IMR-90 (cell line): Measurements from ENCODE around the gene KCNIP3. TPM values are rescaled to one million over a fixed set of nuclear protein-coding genes. Genes with fewer than 3 reads are reported as not detected.

Experiments
- ATAC-seq: fragments of 200-7000 bp; cut with Tn5 transposase; 2 replicates; pipeline ENCODE4 v1.9.1; 2020; ENCODE audit warnings: low read depth, mild to moderate bottlenecking, moderate library complexity
- BruUV-seq: library from RNA; stranded (reverse); fragments of 400-500 nt; replicated peaks from 2 replicates; lab custom pipeline; 2021; lab: Mats Ljungman, UMichigan
- CTCF ChIA-PET: fragments of 300-600 bp; formaldehyde crosslinking; extraction: SDS; loops from one replicate; lab custom pipeline; 2021; ENCODE audit warnings: antibody characterized with exemption; lab: Yijun Ruan, JAX
- POLR2A ChIA-PET: fragments of 300-600 bp; sonication (Branson Sonifier 250); formaldehyde crosslinking; loops from one replicate; lab custom pipeline; 2022; ENCODE audit warnings: antibody characterized with exemption; ENCODE audit not compliant: unreplicated experiment; lab: Charles Lee
- DNase-seq: peaks from one replicate; pipeline ENCODE4 v3.0.0; 2013
- H2AFZ ChIP-seq: replicated peaks from 2 replicates; pipeline ENCODE3; 2013; ENCODE audit warnings: low read length, mild to moderate bottlenecking; ENCODE audit not compliant: poor library complexity
- H2AK5ac ChIP-seq: 2 replicates; pipeline ENCODE4 v1.6.1; 2013; ENCODE audit warnings: low read depth, low read length, inconsistent platforms
- H2AK9ac ChIP-seq: replicated peaks from 2 replicates; pipeline ENCODE3; 2013; ENCODE audit warnings: mild to moderate bottlenecking, low read depth, low read length, moderate library complexity; ENCODE audit not compliant: poor library complexity
- H2BK120ac ChIP-seq: 2 replicates; pipeline ENCODE4 v1.6.1; 2013; ENCODE audit warnings: low read depth, low read length, inconsistent platforms
- H2BK15ac ChIP-seq: 3 replicates; pipeline ENCODE4 v1.6.1; 2013; ENCODE audit warnings: low read depth, low read length, inconsistent platforms
- H2BK20ac ChIP-seq: 2 replicates; pipeline ENCODE4 v1.6.1; 2013; ENCODE audit warnings: low read depth, mild to moderate bottlenecking, inconsistent platforms, low read length, moderate library complexity
- H2BK5ac ChIP-seq: 2 replicates; pipeline ENCODE4 v1.6.1; 2013; ENCODE audit warnings: mild to moderate bottlenecking, low read depth, low read length, inconsistent platforms; ENCODE audit not compliant: poor library complexity, severe bottlenecking
- H3K14ac ChIP-seq: replicated peaks from 2 replicates; pipeline ENCODE4 v1.6.1; 2013; ENCODE audit warnings: low read depth, low read length, inconsistent platforms
- H3K18ac ChIP-seq: 2 replicates; pipeline ENCODE4 v1.6.1; 2013; ENCODE audit warnings: low read depth, low read length, control low read depth
- H3K23ac ChIP-seq: 2 replicates; pipeline ENCODE4 v1.6.1; 2013; ENCODE audit warnings: low read depth, low read length, inconsistent platforms
- H3K27ac ChIP-seq: 2 replicates; pipeline ENCODE4 v1.5.1; 2013; ENCODE audit warnings: mild to moderate bottlenecking, control low read depth, low read length; ENCODE audit not compliant: insufficient read depth
- H3K27me3 ChIP-seq: 2 replicates; pipeline ENCODE4 v1.6.1; 2013; ENCODE audit warnings: low read length; ENCODE audit not compliant: control insufficient read depth, insufficient read depth
- H3K36me3 ChIP-seq: 2 replicates; pipeline ENCODE4 v1.6.1; 2013; ENCODE audit warnings: low read length, mixed read lengths; ENCODE audit not compliant: control insufficient read depth, insufficient read depth
- H3K4ac ChIP-seq: 2 replicates; pipeline ENCODE4 v1.6.1; 2013; ENCODE audit warnings: low read depth, low read length, inconsistent platforms
- H3K4me1 ChIP-seq: 2 replicates; pipeline ENCODE4 v1.6.1; 2013; ENCODE audit warnings: low read length, mixed read lengths; ENCODE audit not compliant: control insufficient read depth, insufficient read depth
- H3K4me2 ChIP-seq: 2 replicates; pipeline ENCODE4 v1.6.1; 2013; ENCODE audit warnings: low read depth, mild to moderate bottlenecking, control low read depth, low read length, moderate library complexity
- H3K4me3 ChIP-seq: 2 replicates; pipeline ENCODE4 v1.5.1; 2013; ENCODE audit warnings: low read depth, mild to moderate bottlenecking, control low read depth, low read length, moderate library complexity; ENCODE audit not compliant: insufficient read depth
- H3K56ac ChIP-seq: 2 replicates; pipeline ENCODE4 v1.6.1; 2013; ENCODE audit warnings: low read length, inconsistent platforms; ENCODE audit not compliant: insufficient read depth; ENCODE audit errors: extremely low read depth
- H3K79me1 ChIP-seq, 2 experiments: 2 replicates each; pipeline ENCODE4 v1.6.1; 2013; ENCODE audit warnings: low read length in 2 of 2, inconsistent platforms in 1 of 2, low read depth in 1 of 2
- H3K9ac ChIP-seq: 2 replicates; pipeline ENCODE4 v1.6.1; 2013; ENCODE audit warnings: low read depth, low read length, control low read depth
- H3K9me1 ChIP-seq: 2 replicates; pipeline ENCODE4 v1.6.1; 2013; ENCODE audit warnings: low read length, inconsistent platforms; ENCODE audit not compliant: insufficient read depth
- H3K9me3 ChIP-seq: 2 replicates; pipeline ENCODE4 v1.6.1; 2013; ENCODE audit warnings: low read length; ENCODE audit not compliant: control insufficient read depth, insufficient read depth
- H4K20me1 ChIP-seq: 2 replicates; pipeline ENCODE4 v1.6.1; 2013; ENCODE audit warnings: low read length, inconsistent platforms; ENCODE audit not compliant: insufficient read depth
- H4K5ac ChIP-seq: 2 replicates; pipeline ENCODE4 v1.6.1; 2013; ENCODE audit warnings: mild to moderate bottlenecking, low read depth, low read length, control low read depth
- H4K8ac ChIP-seq, 2 experiments: 2 replicates each; pipeline ENCODE4 v1.6.1; 2013; ENCODE audit warnings: low read depth in 2 of 2, low read length in 2 of 2, control low read depth in 1 of 2, inconsistent platforms in 1 of 2
- H4K91ac ChIP-seq: 2 replicates; pipeline ENCODE4 v1.6.1; 2013; ENCODE audit warnings: low read depth, low read length, inconsistent platforms; ENCODE audit not compliant: insufficient read depth
- CEBPB ChIP-seq: IDR thresholded peaks from 2 replicates; pipeline ENCODE4 v1.6.1; 2012; ENCODE audit warnings: low read depth, low read length, improper control_type of control experiment
- CHD1 ChIP-seq: IDR thresholded peaks from 2 replicates; pipeline ENCODE4 v1.6.1; 2012; ENCODE audit warnings: low read depth, low read length, improper control_type of control experiment
- CTCF ChIP-seq: conservative IDR thresholded peaks from 2 replicates; pipeline ENCODE4 v1.5.1; 2012; ENCODE audit warnings: mild to moderate bottlenecking, low read depth, low read length, improper control_type of control experiment
- ELK1 ChIP-seq: fragments of 150-350 bp; IDR thresholded peaks from 2 replicates; pipeline ENCODE4 v1.6.1; 2016; ENCODE audit warnings: low read depth, mild to moderate bottlenecking, low read length, moderate library complexity, borderline replicate concordance
- FOS ChIP-seq: fragments of 150-350 bp; IDR thresholded peaks from 2 replicates; pipeline ENCODE4 v1.6.1; 2016; ENCODE audit warnings: low read depth, low read length
- MAFK ChIP-seq: IDR thresholded peaks from 2 replicates; pipeline ENCODE4 v1.6.1; 2012; ENCODE audit warnings: low read depth, low read length, improper control_type of control experiment
- MAZ ChIP-seq: IDR thresholded peaks from 2 replicates; pipeline ENCODE4 v1.6.1; 2012; ENCODE audit warnings: low read depth, mild to moderate bottlenecking, low read length, improper control_type of control experiment, moderate library complexity, borderline replicate concordance
- MXI1 ChIP-seq: IDR thresholded peaks from 2 replicates; pipeline ENCODE4 v1.6.1; 2012; ENCODE audit warnings: low read depth, mild to moderate bottlenecking, low read length, moderate library complexity, borderline replicate concordance
- NFE2L2 ChIP-seq: fragments of 150-350 bp; IDR thresholded peaks from 2 replicates; pipeline ENCODE4 v1.6.1; 2016; ENCODE audit warnings: low read depth, mild to moderate bottlenecking, low read length
- POLR2A ChIP-seq: IDR thresholded peaks from 2 replicates; pipeline ENCODE4 v1.6.1; 2012; ENCODE audit warnings: mild to moderate bottlenecking, low read depth, low read length
- RAD21 ChIP-seq: IDR thresholded peaks from 2 replicates; pipeline ENCODE4 v1.6.1; 2012; ENCODE audit warnings: low read length, improper control_type of control experiment
- RFX5 ChIP-seq: IDR thresholded peaks from 2 replicates; pipeline ENCODE4 v1.8.0; 2012; ENCODE audit warnings: low read depth, mild to moderate bottlenecking, low read length, moderate library complexity
- SMC3 ChIP-seq: fragments of 150-350 bp; IDR thresholded peaks from 2 replicates; pipeline ENCODE4 v1.6.1; 2016; ENCODE audit warnings: low read depth, mild to moderate bottlenecking, antibody characterized with exemption, low read length, moderate library complexity
- USF2 ChIP-seq: fragments of 150-350 bp; IDR thresholded peaks from 2 replicates; pipeline ENCODE4 v1.6.1; 2017; ENCODE audit warnings: mild to moderate bottlenecking, antibody characterized with exemption, low read length, low read depth
- WGBS, 2 experiments: methylation state at CpG; one replicate each; pipeline versions ENCODE4 v1.1.5 to v1.1.7; 2013; ENCODE audit warnings: missing lambda C conversion rate in 2 of 2; ENCODE audit not compliant: insufficient read length in 1 of 2; ENCODE audit errors: extremely low coverage in 2 of 2; 5-methylcytosine and 5-hydroxymethylcytosine counted together
- dilution Hi-C: fragments of 300-500 bp; cut with HindIII; formaldehyde crosslinking; loops from one replicate; pipeline ENCODE4 v1.14.3; 2018; ENCODE audit warnings: low sequenced_read_pairs; ENCODE audit not compliant: unreplicated experiment
- in situ Hi-C: fragments of 300-500 bp; cut with MboI; formaldehyde crosslinking; loops from 3 replicates; pipeline ENCODE4 v1.14.3; 2019; ENCODE audit warnings: low sequenced_read_pairs, inconsistent platforms, mixed read lengths
- intact Hi-C: fragments of 100-400 bp; cut with micrococcal nuclease; formaldehyde crosslinking; loops from 2 replicates; pipeline ENCODE4 v1.10.0; 2022
- polyA plus RNA-seq, 3 experiments: library from polyadenylated mRNA; depleted of rRNA; stranded (reverse); fragments of >200 nt; gene quantifications; 2 replicates each; pipeline ENCODE4 v1.2.3, GENCODE V29; 2012; ENCODE audit warnings: low replicate concordance in 1 of 3
- total RNA-seq: library from RNA; depleted of rRNA; stranded (reverse); fragments of >200 nt; gene quantifications from 2 replicates; pipeline ENCODE4 v1.2.3, GENCODE V29; 2012

Gene KCNIP3
- total and polyA plus RNA-seq, 2 of the 4 experiments (the other 2 are of a cell fraction): 0.72 to 1.4 TPM

DNA sequence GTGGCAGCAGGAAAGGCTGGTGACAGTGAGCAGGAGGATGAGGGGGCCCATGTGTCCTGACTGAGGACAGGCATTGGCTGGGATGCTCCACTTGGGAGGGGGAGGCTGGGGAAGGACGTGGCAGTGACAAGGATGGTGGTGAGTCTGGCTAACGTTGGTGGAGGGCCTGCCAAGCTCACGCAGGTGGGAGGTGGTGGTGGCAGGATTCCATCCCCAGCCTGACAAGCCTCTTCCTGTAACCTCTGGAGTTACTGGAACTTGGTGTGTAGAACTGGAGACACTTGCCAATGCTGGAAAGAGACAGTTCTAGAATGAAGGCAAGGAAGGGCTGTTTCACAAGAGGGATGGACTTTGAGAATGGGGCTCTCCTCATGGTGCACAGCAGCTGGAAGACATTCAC is 14.7 kb upstream of the KCNIP3 start:
- Histone ChIP-seq H3K4ac (no peak overlapping the region), H2BK120ac (no peak overlapping the region), H3K4me1 (no peaks in the 10 kb centered on the region), H3K23ac (no peak overlapping the region), H3K9ac (no peak overlapping the region), H3K4me3 (no peak overlapping the region), H3K4me2 (no peak overlapping the region), H2AFZ (no peak overlapping the region), H4K91ac (no peak overlapping the region), H3K27me3 (peaks cover 2% of the 10 kb centered on the region; the same call in 1 of the 2 replicates), H2BK15ac (no peak overlapping the region), H3K56ac (no peak overlapping the region), H4K20me1 (no peaks in the 10 kb centered on the region), H2AK5ac (no peak overlapping the region), H3K27ac (no peak overlapping the region), H3K79me1 (no peaks in the 10 kb centered on the region), H4K8ac (no peak overlapping the region), H3K18ac (no peak overlapping the region), H3K36me3 (no peaks in the 10 kb centered on the region), H3K14ac (no peak overlapping the region), H2AK9ac (no peak overlapping the region), H2BK20ac (no peak overlapping the region), H2BK5ac (no peak overlapping the region), H3K9me1 (no peaks in the 10 kb centered on the region), H4K5ac (no peak overlapping the region), H3K9me3 (no peaks in the 10 kb centered on the region)
- POLR2A ChIA-PET: no interaction called here
- CTCF ChIA-PET: no interaction called here
- ATAC-seq (no peak), DNase-seq (no peak)
- dilution Hi-C loops: no loop called here
- intact Hi-C loops: no loop called here
- no peak for TF ChIP-seq CTCF
- no peak for TF ChIP-seq CHD1
- no peak for TF ChIP-seq USF2
- TF ChIP-seq RFX5: no peak
- TF ChIP-seq POLR2A: no peak
- no peak for TF ChIP-seq MAFK
- TF ChIP-seq MAZ: no peak
- no peak for TF ChIP-seq CEBPB
- no peak for TF ChIP-seq SMC3
- no peak for TF ChIP-seq MXI1
- no peak for TF ChIP-seq RAD21
- TF ChIP-seq ELK1: no peak
- TF ChIP-seq NFE2L2: no peak
- TF ChIP-seq FOS: no peak
- in situ Hi-C loops: no loop called here
- WGBS, 2 experiments: no CpG with 5 or more reads among the region's 3 CpGs
- no TSS peak for BruUV-seq
